Loucy (cell line): Measurements from ENCODE around the gene CD36.

ENCODE experiments used
- H2AFZ ChIP-seq: fragments of 200-600 bp; sonication (generic); 2 replicates; pipeline ENCODE4 v1.6.0; 2016; ENCODE audit warnings: antibody characterized with exemption, mild to moderate bottlenecking, low read length, moderate library complexity
- H3F3A ChIP-seq: fragments of 200-600 bp; 2 replicates; pipeline ENCODE4 v1.6.0; 2016; ENCODE audit warnings: antibody characterized with exemption, low read depth, mild to moderate bottlenecking
- H3K27me3 ChIP-seq: fragments of 200-600 bp; sonication (generic); 2 replicates; pipeline ENCODE4 v1.6.1; 2014; ENCODE audit warnings: low read length, mild to moderate bottlenecking; ENCODE audit not compliant: insufficient read depth, poor library complexity, severe bottlenecking
- H3K36me3 ChIP-seq: fragments of 200-600 bp; sonication (generic); 2 replicates; pipeline ENCODE4 v1.6.1; 2016; ENCODE audit warnings: low read length; ENCODE audit not compliant: insufficient read depth
- H3K4me1 ChIP-seq: fragments of 200-600 bp; sonication (generic); 2 replicates; pipeline ENCODE4 v1.5.1; 2014; ENCODE audit warnings: low read length, mild to moderate bottlenecking; ENCODE audit not compliant: insufficient read depth, poor library complexity, severe bottlenecking
- H3K4me2 ChIP-seq: fragments of 200-600 bp; sonication (generic); 2 replicates; pipeline ENCODE4 v1.6.0; 2014; ENCODE audit warnings: antibody characterized with exemption, low read length, low read depth, mild to moderate bottlenecking; ENCODE audit not compliant: poor library complexity, severe bottlenecking
- H3K4me3 ChIP-seq: fragments of 200-600 bp; sonication (generic); 2 replicates; pipeline ENCODE4 v1.5.1; 2014; ENCODE audit warnings: low read length, mild to moderate bottlenecking, mixed read lengths; ENCODE audit not compliant: poor library complexity, severe bottlenecking
- H3K79me2 ChIP-seq: fragments of 200-600 bp; sonication (generic); 2 replicates; pipeline ENCODE4 v1.6.1; 2014; ENCODE audit warnings: low read length; ENCODE audit not compliant: insufficient read depth
- H3K9ac ChIP-seq: fragments of 200-600 bp; sonication (generic); 2 replicates; pipeline ENCODE4 v1.6.0; 2014; ENCODE audit warnings: mild to moderate bottlenecking, low read depth, low read length, moderate library complexity; ENCODE audit not compliant: poor library complexity, severe bottlenecking
- H3K9me2 ChIP-seq: fragments of 200-600 bp; sonication (generic); replicated peaks from 2 replicates; pipeline ENCODE4 v1.6.1; 2016; ENCODE audit warnings: low read depth, low read length, mixed read lengths
- H3K9me3 ChIP-seq: fragments of 200-600 bp; sonication (generic); 2 replicates; pipeline ENCODE4 v1.6.1; 2014; ENCODE audit warnings: mild to moderate bottlenecking, antibody characterized with exemption, low read length, low read depth; ENCODE audit not compliant: insufficient read depth
- H4K20me1 ChIP-seq: fragments of 200-600 bp; sonication (generic); 2 replicates; pipeline ENCODE4 v1.6.0; 2014; ENCODE audit warnings: antibody characterized with exemption, low read length, mild to moderate bottlenecking; ENCODE audit not compliant: insufficient read depth, poor library complexity, severe bottlenecking
- EZH2phosphoT487 ChIP-seq: fragments of 200-600 bp; IDR thresholded peaks from 2 replicates; pipeline ENCODE4 v1.6.1; 2018; ENCODE audit warnings: antibody characterized with exemption, mild to moderate bottlenecking, moderate library complexity, borderline replicate concordance
- TF ChIP-seq, protein P1 (sequence below): fragments of 200-600 bp; sonication (generic); conservative IDR thresholded peaks from 2 replicates; pipeline ENCODE4 v1.5.1; 2014; ENCODE audit warnings: mild to moderate bottlenecking, antibody characterized with exemption, low read length

CD36 gene

DNA sequence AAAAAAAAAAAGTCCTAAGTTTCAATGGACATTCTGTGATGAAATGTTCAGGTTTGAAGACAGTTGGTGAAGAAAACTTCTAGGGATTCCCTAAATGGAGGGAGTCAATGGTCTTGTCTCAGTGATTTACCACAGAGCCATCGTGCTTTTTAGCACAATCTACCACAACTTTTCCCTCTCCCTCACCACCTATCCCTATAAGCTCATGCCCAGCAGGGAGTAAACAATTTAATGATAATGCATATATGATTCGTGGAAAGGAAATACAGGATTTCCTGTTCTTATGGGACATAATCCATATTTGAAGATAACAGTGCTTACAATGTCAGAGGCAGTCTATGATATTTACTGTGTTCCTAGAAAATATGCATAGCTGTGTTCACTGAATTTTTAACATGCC, 38.4 kb upstream of the CD36 start:
- H3K4me2 ChIP-seq = no peak overlapping the region
- H3K36me3 ChIP-seq = no peaks in the 10 kb centered on the region
- no peaks in the 10 kb centered on the region for H3K27me3 ChIP-seq
- H3K4me1 ChIP-seq = no peaks in the 10 kb centered on the region
- no peaks in the 10 kb centered on the region for H3K9me2 ChIP-seq
- H3K9me3 ChIP-seq = no peaks in the 10 kb centered on the region
- no peak overlapping the region for H3K9ac ChIP-seq
- no peaks in the 10 kb centered on the region for H3F3A ChIP-seq
- no peak overlapping the region for H2AFZ ChIP-seq
- TF ChIP-seq, protein P1, sequence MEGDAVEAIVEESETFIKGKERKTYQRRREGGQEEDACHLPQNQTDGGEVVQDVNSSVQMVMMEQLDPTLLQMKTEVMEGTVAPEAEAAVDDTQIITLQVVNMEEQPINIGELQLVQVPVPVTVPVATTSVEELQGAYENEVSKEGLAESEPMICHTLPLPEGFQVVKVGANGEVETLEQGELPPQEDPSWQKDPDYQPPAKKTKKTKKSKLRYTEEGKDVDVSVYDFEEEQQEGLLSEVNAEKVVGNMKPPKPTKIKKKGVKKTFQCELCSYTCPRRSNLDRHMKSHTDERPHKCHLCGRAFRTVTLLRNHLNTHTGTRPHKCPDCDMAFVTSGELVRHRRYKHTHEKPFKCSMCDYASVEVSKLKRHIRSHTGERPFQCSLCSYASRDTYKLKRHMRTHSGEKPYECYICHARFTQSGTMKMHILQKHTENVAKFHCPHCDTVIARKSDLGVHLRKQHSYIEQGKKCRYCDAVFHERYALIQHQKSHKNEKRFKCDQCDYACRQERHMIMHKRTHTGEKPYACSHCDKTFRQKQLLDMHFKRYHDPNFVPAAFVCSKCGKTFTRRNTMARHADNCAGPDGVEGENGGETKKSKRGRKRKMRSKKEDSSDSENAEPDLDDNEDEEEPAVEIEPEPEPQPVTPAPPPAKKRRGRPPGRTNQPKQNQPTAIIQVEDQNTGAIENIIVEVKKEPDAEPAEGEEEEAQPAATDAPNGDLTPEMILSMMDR = no peak
- TF ChIP-seq EZH2phosphoT487 = no peak
- no peaks in the 10 kb centered on the region for H3K79me2 ChIP-seq
- H4K20me1 ChIP-seq = no peaks in the 10 kb centered on the region
- no peak overlapping the region for H3K4me3 ChIP-seq

DNA sequence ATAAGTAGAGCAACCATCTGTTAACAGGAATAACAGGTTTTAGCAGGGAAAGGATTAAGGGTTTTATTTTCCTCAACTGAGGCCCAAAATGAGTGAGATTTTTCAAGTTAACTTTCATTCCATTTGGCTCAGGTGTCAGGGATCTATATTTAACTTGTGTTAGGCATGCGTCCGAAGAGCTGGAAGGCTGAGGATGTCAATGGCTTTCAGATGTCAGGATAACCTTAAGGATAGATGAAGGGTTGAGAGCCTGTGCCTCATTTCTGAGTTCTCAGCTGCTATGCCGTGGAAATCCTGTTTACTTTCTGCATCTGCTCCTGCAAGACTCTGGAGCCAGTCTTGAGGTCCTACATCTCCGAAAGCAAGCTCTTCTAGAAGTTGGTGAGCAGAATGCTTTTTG, 36.4 kb upstream of the CD36 start:
- Histone ChIP-seq H3F3A (no peaks in the 10 kb centered on the region), H3K9me3 (no peaks in the 10 kb centered on the region), H3K27me3 (no peaks in the 10 kb centered on the region), H3K9me2 (no peaks in the 10 kb centered on the region), H3K4me1 (no peaks in the 10 kb centered on the region), H4K20me1 (no peaks in the 10 kb centered on the region), H2AFZ (no peak overlapping the region), H3K4me2 (no peak overlapping the region), H3K36me3 (no peaks in the 10 kb centered on the region), H3K4me3 (no peak overlapping the region), H3K9ac (no peak overlapping the region), H3K79me2 (no peaks in the 10 kb centered on the region)
- TF ChIP-seq, protein P1 = no peak

DNA sequence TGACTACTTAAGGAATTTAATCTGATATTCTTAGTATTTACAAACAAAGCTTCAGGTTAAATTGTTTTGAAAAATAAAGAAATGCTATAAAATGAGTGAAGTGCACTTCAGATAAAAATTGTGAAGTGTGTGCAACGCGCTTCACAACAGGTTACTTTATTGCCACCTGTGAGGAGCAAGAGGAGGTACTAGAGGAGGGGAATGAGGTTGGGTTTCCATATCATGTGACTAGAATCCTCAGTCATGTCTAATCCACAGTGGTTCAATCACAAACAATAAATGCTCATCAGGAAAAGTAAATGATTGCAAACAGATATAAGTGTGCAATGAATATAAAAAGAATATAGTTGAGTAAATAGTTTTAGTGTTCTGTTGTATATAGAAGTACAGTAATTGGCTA, 34.5 kb upstream of the CD36 start:
- no peaks in the 10 kb centered on the region for H3K79me2 ChIP-seq
- H3K4me2 ChIP-seq = no peak overlapping the region
- H3K27me3 ChIP-seq = no peaks in the 10 kb centered on the region
- no peaks in the 10 kb centered on the region for H3K9me3 ChIP-seq
- H4K20me1 ChIP-seq = no peaks in the 10 kb centered on the region
- H3K36me3 ChIP-seq = no peaks in the 10 kb centered on the region
- TF ChIP-seq EZH2phosphoT487 = no peak
- TF ChIP-seq, protein P1 = no peak
- no peaks in the 10 kb centered on the region for H3K4me1 ChIP-seq
- no peak overlapping the region for H3K9ac ChIP-seq
- no peaks in the 10 kb centered on the region for H3K9me2 ChIP-seq
- no peak overlapping the region for H2AFZ ChIP-seq
- no peak overlapping the region for H3K4me3 ChIP-seq
- H3F3A ChIP-seq = no peaks in the 10 kb centered on the region
